ENCODE measurements around the gene MIS18A. TPM values are rescaled to one million over a fixed set of nuclear protein-coding genes. Genes with fewer than 3 reads are reported as not detected.

The MIS18A gene
- polyA plus RNA-seq, 1 donor from 2014 or later, result 15.9 TPM

DNA sequence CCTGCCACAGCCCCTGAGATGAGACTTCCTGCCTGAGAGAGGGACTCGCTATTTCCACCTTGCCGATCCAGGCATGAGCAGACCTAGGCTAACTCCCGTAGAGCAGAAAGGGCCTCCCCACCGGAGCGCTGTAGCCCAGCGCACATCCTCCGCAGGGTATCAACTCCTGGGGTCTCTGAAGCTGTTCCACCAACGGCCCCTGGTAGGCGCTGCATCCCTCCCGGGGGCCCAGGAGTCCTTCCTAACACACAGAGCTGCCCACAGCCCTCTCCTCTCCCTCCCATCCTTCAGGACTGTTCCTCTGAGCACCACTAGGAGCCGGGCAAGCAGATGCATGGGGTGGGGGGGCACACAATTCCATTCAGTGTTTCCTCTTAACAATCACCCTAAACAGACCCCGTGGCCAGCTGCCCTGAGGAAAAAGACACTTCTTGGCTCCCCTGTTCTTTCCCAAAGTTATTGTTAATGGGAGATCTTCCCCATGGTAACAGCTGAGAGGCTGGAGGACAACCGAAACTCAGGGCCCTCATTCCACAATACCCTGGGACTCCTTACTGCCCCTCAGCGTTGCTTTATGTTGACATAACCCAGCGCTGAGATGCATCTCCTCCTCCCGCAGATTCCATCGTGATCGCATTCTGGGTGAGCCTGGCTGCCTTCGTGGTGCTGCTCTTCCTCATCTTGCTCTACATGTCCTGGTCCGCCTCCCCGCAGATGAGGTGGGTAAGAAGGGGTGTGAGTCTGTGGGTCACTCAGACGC, 27.4 kb upstream of the MIS18A start:
- no peak overlapping the region for H3K4me2 ChIP-seq (ENCODE audit: low read length)
- H3K9me2 ChIP-seq (ENCODE audit: insufficient read depth, low read length), result no peaks in the 10 kb centered on the region
- H3K27ac ChIP-seq (ENCODE audit: low read length), result no peak overlapping the region
- no peaks in the 10 kb centered on the region for H3F3A ChIP-seq (ENCODE audit: insufficient read depth, low read length, poor library complexity, severe bottlenecking)
- H3K9me3 ChIP-seq (ENCODE audit: low read length), result no peaks in the 10 kb centered on the region
- H4K20me1 ChIP-seq (ENCODE audit: insufficient read depth), result no peaks in the 10 kb centered on the region
- H3K79me2 ChIP-seq (replicated peaks; ENCODE audit: insufficient read depth, low read length), result no peaks in the 10 kb centered on the region
- H3K36me3 ChIP-seq (ENCODE audit: insufficient read depth, low read length), result no peaks in the 10 kb centered on the region
- TF ChIP-seq SMC3 (conservative IDR thresholded peaks at IDR 0.05; ENCODE audit: poor library complexity) (no peak), TAF1 (IDR thresholded peaks at IDR 0.05; ENCODE audit: low read depth) (no peak), EP300 (conservative IDR thresholded peaks at IDR 0.05; ENCODE audit: poor library complexity, severe bottlenecking) (no peak), RAD21 (conservative IDR thresholded peaks at IDR 0.05) (no peak), POLR2AphosphoS5 (IDR thresholded peaks at IDR 0.05) (no peak)
- TF ChIP-seq, protein P1, sequence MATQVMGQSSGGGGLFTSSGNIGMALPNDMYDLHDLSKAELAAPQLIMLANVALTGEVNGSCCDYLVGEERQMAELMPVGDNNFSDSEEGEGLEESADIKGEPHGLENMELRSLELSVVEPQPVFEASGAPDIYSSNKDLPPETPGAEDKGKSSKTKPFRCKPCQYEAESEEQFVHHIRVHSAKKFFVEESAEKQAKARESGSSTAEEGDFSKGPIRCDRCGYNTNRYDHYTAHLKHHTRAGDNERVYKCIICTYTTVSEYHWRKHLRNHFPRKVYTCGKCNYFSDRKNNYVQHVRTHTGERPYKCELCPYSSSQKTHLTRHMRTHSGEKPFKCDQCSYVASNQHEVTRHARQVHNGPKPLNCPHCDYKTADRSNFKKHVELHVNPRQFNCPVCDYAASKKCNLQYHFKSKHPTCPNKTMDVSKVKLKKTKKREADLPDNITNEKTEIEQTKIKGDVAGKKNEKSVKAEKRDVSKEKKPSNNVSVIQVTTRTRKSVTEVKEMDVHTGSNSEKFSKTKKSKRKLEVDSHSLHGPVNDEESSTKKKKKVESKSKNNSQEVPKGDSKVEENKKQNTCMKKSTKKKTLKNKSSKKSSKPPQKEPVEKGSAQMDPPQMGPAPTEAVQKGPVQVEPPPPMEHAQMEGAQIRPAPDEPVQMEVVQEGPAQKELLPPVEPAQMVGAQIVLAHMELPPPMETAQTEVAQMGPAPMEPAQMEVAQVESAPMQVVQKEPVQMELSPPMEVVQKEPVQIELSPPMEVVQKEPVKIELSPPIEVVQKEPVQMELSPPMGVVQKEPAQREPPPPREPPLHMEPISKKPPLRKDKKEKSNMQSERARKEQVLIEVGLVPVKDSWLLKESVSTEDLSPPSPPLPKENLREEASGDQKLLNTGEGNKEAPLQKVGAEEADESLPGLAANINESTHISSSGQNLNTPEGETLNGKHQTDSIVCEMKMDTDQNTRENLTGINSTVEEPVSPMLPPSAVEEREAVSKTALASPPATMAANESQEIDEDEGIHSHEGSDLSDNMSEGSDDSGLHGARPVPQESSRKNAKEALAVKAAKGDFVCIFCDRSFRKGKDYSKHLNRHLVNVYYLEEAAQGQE (IDR thresholded peaks at IDR 0.05; ENCODE audit: borderline replicate concordance), result no peak
- TF ChIP-seq, protein P2, sequence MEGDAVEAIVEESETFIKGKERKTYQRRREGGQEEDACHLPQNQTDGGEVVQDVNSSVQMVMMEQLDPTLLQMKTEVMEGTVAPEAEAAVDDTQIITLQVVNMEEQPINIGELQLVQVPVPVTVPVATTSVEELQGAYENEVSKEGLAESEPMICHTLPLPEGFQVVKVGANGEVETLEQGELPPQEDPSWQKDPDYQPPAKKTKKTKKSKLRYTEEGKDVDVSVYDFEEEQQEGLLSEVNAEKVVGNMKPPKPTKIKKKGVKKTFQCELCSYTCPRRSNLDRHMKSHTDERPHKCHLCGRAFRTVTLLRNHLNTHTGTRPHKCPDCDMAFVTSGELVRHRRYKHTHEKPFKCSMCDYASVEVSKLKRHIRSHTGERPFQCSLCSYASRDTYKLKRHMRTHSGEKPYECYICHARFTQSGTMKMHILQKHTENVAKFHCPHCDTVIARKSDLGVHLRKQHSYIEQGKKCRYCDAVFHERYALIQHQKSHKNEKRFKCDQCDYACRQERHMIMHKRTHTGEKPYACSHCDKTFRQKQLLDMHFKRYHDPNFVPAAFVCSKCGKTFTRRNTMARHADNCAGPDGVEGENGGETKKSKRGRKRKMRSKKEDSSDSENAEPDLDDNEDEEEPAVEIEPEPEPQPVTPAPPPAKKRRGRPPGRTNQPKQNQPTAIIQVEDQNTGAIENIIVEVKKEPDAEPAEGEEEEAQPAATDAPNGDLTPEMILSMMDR (IDR thresholded peaks at IDR 0.05; ENCODE audit: poor library complexity, severe bottlenecking), result no peak
- H3K4me3 ChIP-seq (ENCODE audit: low read length), result no peak overlapping the region
- H3K27me3 ChIP-seq (ENCODE audit: insufficient read depth, low read depth, low read length), result no peaks in the 10 kb centered on the region
- no peak overlapping the region for H3K9ac ChIP-seq (ENCODE audit: low read length)
- H2AFZ ChIP-seq (ENCODE audit: low read depth, low read length), result no peak overlapping the region

DNA sequence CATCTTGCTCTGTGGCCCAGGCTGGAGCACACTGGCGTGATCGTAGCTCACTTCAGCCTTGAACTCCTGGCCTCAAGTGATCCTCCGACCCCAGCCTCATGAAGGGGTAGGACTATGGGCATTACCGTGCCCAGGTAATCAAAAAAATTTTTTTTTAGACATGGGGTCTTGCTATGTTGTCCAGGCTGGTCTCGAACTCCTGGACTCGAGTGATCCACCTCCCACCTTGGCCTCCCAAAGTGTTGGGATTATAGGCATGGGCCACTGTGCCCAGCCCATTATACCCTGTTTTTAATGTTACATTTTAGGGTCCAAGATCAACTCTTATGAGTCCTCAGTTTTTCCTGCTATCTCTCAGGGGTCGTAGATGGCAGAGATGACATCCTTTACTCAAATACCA, 26.1 kb upstream of the MIS18A start:
- H3K79me2 ChIP-seq (replicated peaks; ENCODE audit: insufficient read depth, low read length), result no peaks in the 10 kb centered on the region
- no peaks in the 10 kb centered on the region for H3K9me3 ChIP-seq (ENCODE audit: low read length)
- no peak overlapping the region for H2AFZ ChIP-seq (ENCODE audit: low read depth, low read length)
- no peaks in the 10 kb centered on the region for H3F3A ChIP-seq (ENCODE audit: insufficient read depth, low read length, poor library complexity, severe bottlenecking)
- H3K27ac ChIP-seq (ENCODE audit: low read length), result no peak overlapping the region
- H3K9ac ChIP-seq (ENCODE audit: low read length), result no peak overlapping the region
- H4K20me1 ChIP-seq (ENCODE audit: insufficient read depth), result no peaks in the 10 kb centered on the region
- no peaks in the 10 kb centered on the region for H3K36me3 ChIP-seq (ENCODE audit: insufficient read depth, low read length)
- TF ChIP-seq EP300 (conservative IDR thresholded peaks at IDR 0.05; ENCODE audit: poor library complexity, severe bottlenecking) (no peak), TAF1 (IDR thresholded peaks at IDR 0.05; ENCODE audit: low read depth) (no peak), MXI1 (conservative IDR thresholded peaks at IDR 0.05; ENCODE audit: poor library complexity, severe bottlenecking) (no peak), EZH2 (IDR thresholded peaks at IDR 0.05; ENCODE audit: borderline replicate concordance, insufficient read depth, low read length, poor library complexity, severe bottlenecking) (no peak), RAD21 (conservative IDR thresholded peaks at IDR 0.05) (no peak), POLR2AphosphoS5 (IDR thresholded peaks at IDR 0.05) (no peak), SMC3 (conservative IDR thresholded peaks at IDR 0.05; ENCODE audit: poor library complexity) (no peak)
- TF ChIP-seq, protein P2 (IDR thresholded peaks at IDR 0.05; ENCODE audit: poor library complexity, severe bottlenecking), result no peak
- TF ChIP-seq, protein P1 (IDR thresholded peaks at IDR 0.05; ENCODE audit: borderline replicate concordance), result no peak
- no peak overlapping the region for H3K4me3 ChIP-seq (ENCODE audit: low read length)
- no peaks in the 10 kb centered on the region for H3K9me2 ChIP-seq (ENCODE audit: insufficient read depth, low read length)
- H3K27me3 ChIP-seq (ENCODE audit: insufficient read depth, low read depth, low read length), result no peaks in the 10 kb centered on the region
- H3K4me2 ChIP-seq (ENCODE audit: low read length), result no peak overlapping the region

Measured in neural cell (in vitro differentiated cells).